Glomerular endothelial cell (primary cell): ENCODE results near the gene DHPS. TPM values are rescaled to one million over a fixed set of nuclear protein-coding genes. Genes with fewer than 3 reads are reported as not detected.
A peak's percentile ranks its signal among the peaks of the same experiment; 100 is the strongest.

ENCODE experiments used
- DNase-seq: peaks from one replicate; pipeline ENCODE4 v3.0.0-alpha.2; 2011; ENCODE audit warnings: low read depth, low spot score; ENCODE audit errors: extremely low read depth
- total RNA-seq: library from RNA; depleted of rRNA; stranded (reverse); fragments of >200 nt; gene quantifications from 2 replicates; pipeline ENCODE4 v1.2.3, GENCODE V29; 2015

Gene DHPS
- total RNA-seq, 1 donor from 2014 or later, result 86.9 TPM

DNA sequence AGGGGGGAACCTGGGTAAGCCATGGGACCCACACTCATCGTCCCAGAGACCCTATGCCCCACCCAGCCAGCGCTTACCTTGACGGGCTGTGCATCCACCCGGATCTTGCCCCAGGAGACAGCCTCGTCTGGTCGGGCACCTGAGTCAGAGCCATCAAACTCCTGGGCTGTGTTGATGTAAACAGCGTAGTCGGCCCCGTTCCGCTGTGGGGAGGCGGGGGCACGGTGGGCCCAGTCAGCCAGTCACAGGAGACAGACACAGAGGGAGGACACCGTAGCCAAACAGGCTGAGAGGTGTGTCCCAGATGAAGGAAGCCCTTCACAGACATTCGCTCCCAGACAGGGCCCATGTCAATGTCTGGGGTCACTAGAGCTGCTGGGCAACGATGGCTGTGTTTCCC lies 5.7 kb downstream of the DHPS start:
- no peak for DNase-seq

DNA sequence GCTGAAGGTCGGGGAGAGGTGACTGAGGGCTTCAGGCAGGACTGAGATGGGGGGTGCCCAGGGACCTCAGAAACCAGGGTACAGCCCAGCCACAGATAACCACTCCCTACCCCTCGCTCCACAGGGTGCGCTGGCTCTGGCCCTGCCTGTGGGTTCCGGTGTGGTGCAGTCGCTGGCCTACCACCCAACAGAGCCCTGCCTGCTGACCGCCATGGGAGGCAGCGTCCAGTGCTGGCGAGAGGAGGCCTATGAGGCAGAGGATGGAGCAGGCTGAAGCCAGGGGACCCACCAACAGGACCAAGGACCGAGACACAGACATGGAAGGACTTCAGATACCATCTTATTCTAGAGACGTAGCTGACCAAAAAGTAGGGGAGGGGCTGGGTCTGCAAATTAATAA lies 6.3 kb downstream of the DHPS start:
- no peak for DNase-seq

DNA sequence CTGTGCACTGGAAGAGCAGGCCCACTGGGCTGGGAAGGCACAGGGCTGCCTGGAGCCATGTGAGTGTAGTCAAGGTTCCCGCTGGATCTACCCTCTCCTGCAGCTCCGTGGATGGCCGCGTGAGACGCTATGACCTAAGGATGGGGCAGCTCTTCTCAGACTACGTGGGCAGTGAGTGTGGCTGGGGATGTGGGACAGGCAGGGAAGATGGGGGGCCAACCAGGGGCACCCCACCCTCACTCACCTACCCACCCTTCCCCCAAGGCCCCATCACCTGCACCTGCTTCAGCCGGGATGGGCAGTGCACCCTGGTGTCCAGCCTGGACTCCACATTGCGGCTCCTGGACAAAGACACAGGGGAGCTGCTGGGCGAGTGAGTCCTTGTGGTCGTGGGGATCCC lies 8.9 kb downstream of the DHPS start:
- DNase-seq, result no peak

DNA sequence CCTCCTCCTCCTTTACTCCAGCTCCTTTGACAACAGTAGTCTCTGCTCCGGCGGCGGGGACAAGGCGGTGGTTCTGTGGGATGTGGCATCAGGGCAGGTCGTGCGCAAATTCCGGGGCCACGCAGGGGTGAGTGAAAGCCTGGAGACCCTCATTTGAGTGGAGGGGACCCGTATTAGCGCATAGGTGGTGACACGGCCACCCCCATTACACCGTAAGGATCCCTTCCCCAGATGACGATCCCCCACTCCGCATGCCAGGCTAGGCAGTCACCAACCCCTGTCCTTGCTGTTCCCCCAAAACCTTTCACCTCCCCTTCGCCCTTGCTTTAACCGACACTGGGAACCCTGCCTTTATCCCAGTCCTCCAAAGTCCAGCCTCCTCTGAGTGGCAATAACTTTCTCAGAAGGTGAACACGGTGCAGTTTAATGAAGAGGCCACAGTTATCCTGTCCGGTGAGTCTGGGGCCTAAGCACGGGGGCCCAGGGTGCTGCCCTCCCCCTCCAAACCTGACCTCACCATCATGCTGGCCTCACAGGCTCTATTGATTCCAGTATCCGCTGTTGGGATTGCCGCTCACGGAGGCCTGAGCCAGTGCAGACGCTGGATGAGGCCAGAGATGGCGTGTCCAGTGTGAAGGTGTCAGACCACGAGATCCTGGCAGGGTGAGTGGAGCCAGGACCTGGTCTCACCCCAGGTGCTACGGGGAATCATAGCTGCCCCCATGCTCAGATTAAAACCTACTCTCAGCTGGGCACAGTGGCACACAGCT lies 11.3 kb downstream of the DHPS start:
- no peak for DNase-seq

DNA sequence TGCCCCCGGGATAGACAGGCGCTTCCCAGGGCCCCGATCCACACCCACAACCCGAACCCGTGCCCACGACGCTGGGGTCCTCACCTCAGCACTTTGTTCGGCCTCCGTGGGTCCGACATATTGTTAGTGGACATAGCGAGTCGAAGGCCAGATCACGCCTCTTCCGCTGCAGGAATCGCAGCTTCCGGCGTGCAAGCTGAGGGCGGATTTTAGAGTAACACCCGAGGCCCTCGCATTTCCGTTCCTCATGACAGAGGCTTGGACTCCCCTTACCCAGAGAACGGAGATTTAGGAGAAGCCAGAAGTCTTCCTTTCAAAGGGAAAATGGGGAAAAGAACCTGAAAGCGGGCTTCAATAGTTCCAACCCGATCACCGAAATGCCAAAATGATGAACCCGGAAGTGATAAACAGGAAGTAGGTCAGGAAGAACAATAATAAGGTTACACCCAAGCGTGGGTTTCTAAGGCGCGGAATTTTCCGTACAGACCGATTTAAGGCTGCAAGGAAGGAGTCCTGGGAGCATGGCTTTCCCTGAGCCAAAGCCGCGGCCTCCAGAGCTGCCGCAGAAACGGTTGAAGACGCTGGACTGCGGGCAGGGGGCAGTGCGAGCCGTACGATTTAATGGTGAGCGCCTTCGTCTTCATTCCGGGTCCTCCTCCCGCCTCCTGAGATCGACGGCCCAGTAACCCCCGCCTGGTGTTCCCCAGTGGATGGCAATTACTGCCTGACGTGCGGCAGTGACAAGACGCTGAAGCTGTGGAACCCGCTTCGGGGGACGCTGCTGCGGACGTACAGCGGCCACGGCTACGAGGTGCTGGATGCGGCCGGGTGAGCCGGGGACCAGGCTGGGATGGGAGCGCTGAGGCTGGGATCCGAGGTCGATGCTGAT lies 12.2 kb downstream of the DHPS start:
- DNase-seq, result peak; percentile 74

DNA sequence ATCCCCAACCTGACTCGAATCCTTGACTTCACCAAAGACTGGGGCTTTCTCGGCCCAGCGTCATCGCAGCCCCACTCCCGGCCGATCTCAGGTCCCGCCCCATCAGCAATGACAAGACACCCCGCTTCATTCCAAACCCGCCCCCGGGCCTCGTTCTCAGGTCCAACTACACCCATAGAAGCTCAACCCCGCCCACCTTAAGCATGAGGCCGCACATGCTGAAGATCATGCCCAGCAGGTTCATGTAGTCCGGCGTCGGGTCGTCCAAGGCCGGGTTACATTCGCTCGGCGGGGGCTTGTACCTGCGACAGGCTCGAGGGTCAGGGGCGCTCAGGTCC lies 12.8 kb downstream of the DHPS start:
- no peak for DNase-seq

DNA sequence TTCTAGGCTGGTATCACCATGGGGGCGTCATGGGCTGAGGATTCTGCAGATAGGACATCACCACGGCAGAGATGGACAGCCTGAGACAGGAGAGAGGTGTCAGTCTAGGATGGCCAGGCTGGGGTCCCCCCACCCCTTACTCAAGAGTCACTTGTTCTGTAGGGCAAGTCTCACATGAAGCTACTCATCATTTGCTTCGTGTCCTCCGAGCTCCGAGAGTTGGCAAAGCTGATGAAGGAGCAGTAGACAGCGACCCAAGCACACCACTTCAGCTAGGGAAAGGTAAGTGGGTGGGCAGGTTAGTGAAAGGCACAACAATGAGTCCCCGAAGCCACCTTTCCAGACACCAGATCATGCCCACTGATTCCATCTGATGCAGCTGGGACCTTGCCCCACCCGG lies 13.3 kb downstream of the DHPS start:
- no peak for DNase-seq

DNA sequence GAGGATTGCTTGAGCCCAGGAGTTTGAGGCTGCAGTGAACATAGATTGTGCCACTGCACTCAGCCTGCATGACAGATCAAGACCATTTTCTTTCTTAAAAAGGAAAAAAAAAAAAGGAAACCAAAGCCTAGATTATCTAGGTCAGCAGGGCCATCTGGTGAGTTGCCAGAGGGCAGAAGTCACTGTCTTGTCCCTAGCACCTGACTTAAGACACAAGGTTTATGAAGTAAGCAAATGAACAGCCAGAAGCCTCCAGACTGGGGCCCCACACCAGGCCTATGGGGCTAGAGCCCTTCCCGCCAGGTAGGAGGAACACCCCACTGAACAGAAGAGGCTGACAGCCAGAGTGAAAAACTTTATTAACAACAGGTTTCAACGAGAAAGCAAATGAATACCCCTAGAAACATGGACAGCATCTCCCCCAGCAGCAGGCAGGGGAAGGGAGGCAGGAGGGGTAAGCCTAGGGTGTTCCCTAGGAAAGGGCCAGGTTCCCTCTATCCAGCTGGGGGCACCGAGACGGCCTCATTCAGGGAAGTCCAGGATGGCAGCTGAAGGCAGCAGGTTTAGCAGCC lies 13.9 kb downstream of the DHPS start:
- DNase-seq, result no peak

DNA sequence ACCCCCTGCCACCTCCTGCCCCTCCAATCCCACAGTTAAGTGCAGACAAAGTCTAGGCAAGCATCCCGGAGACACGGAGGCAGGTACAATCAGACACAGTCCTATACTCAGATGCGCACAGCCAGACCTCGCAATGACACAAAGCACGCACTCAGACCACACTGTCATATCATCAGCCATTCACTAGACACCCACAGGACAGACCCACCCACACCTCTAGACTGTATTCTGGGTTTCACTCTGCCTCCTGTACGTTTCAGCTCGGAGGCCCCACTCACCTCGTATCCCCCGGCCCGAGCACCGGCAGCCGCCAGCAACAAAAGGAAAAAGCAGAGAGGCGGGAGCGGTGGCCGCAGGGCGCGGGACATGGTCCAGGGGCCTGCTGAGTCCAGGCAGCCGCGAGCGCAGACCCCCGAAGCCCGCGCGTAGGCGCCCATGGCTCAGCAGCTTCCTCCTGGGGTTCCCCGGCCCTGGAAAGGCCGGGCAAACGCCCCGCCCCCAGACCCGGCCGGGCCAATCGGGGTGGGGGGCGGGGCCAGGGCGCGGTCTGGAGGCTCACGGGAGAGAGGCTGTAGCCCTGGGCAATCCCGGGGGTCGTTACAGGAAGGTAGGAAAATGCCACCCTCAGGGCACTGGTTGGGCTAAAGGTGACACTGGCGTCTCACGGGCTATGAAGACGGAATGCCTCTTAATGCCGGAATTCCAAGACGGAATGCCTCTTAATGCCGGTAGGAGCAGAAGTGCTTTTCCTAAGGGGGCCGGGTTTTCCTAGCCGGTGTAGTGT lies 15.2 kb downstream of the DHPS start, which contains the start of the genes MAN2B1 and WDR83:
MAN2B1 (minus strand) TSS at position 478 of the 784 bp plus-strand sequence; CDS start at position 437, 41 bp downstream.
WDR83 (plus strand) TSS at position 543 of the 784 bp plus-strand sequence. CDS start 2,984 bp downstream, outside the sequence.
- no peak for DNase-seq

DNA sequence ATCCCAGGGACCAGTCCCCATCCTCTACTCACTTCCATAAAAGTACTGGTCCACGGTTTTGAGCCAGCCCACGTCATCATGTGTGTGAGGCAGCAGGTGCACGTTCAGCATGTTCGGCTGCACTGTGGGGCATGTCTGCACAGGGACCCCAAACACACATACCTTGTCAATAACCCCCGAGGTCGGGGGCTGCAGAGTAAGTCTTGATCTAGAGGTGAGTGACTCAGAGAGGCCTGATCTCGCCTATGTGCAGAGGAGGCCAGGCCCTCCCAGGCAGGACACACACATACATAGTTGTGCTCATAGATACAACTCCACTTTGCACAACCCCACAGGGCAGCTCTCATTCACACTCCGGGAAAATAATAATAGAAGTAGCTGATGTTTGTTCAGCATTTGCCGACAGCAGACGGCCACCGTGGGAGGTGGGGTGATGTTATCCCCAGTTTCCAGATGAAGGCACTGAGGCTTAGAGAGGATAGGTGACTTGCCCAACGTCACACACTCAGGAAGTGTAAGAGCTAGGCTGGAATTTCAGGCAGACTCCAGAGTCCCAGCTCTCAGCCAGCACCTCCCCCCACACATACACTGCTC lies 15.9 kb downstream of the DHPS start:
- DNase-seq, result no peak

DNA sequence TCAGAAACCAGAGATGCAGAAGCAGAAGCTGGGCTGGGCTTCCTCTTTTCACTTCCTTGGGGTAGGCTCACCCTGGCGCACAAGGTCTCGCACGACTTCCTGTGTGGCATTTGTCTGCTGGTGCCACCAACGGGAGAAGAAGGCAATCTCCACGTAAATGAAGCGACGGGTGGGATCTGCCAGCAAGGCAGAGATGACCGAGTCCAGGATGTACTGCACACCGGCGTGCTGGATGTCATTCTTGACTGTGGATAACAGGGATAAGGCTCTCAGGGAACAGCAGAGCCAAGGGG lies 16.5 kb downstream of the DHPS start:
- DNase-seq, result no peak

DNA sequence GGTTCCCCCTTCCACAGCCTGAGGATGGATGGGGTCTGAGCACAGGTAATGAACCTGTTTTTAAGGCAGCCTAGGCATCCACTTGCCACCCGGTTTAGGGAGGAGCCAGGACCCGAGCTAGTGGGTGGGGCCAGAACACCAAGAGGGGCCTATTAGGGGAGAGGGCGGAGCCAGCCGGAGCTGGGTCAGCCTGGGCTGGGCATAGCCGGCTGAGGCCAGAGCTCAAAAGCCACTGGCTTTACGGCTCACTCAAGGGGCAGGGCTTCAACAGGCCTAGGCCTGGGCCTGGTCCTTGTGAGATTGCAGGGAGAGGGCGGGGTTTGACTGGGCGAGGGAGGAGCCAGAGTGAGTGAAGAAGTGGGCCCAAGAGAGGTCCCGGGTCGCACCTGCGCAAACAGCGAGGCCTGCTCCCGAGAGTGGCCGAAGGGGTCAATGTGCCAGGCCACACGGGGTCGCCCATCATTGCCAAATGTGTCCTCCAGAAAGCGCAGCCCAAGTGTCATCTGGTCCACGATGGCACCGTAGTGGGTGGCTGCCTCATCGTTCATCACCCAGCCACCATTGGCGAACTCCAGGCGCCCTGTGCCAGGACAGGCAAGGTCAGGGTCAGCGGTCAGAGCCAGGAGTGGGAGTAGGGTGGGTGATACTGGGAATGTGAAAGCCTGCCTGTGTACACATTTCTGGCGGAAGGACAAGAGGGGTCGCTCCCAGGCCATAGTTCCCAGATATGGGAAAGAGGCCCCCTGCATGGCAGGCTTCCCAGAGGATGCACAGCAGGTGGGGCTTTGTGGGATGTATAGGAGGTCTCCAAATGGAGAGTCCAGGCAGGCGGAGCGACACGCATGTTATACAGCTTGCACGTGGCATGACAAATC lies 17.0 kb downstream of the DHPS start:
- DNase-seq, result no peak

DNA sequence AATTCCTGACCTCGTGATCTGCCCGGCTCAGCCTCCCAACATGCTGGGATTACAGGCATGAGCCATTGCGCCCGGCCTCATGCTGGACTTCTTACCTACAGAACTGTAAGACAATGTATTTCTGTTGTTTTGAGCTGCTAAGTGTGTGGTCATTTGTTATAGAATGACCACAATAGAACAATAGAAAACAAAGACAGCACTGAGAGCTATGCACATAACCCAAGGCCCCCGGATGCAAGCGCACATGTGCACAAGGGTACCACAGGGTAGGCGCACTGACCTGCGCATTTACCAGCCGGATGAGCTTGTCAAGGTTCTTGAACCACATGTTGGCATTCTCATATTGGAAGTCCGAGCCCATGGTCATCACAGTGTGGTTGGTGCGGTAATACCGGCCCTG lies 20.7 kb downstream of the DHPS start:
- no peak for DNase-seq

DNA sequence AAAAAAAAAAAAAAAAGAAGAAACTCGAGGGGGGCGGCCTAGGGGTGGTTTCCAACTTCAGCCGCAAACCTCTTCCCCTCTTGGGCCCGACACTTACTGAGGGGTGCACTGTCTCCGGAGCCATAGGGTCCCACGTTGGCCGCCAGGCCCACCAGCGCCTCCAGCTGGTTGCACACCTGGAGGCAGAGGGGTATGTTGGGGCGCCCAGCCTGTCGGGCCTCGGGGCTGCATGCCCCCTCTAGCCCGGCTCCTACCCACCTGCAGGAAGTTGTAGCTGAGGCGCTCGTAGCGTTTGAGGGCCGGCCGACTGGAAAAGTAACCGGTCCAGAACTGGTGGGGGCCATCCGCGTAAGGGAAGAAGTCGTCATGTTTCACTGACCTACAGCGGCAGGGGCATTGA lies 23.7 kb downstream of the DHPS start:
- DNase-seq, result no peak

DNA sequence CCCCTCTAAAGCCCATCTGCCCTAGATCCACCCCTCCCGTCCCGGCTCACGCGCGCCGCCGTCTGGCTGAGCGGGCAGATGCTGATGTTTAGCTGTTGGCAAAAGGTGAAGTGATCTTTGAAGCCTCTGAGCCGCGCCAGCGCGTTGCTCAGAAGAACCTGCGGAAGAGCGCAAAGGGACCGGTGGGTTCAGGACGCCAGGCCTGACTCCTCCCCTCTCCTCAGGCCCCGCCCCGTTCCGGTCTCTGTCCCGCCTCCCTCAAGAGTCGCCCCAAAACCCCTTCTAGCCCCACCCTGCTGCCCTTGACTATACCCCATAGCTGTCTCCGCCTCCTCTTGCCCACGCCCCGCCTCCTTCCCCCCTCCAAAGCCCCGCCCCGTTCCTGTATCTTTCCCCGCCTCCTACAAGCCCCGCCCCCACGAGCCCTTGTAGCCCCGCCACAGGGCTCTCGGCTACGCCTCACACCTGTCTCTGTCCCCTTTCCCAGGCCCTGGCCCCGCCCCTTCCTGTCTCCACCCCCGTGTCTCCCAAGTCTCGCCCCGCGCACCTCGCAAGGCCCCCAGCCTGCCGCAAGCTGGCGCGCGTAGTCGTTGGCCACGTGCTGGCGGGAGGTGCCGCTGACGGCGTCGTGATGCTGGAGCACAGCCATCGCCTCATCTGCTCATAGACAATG lies 24.6 kb downstream of the DHPS start:
- DNase-seq, result no peak

DNA sequence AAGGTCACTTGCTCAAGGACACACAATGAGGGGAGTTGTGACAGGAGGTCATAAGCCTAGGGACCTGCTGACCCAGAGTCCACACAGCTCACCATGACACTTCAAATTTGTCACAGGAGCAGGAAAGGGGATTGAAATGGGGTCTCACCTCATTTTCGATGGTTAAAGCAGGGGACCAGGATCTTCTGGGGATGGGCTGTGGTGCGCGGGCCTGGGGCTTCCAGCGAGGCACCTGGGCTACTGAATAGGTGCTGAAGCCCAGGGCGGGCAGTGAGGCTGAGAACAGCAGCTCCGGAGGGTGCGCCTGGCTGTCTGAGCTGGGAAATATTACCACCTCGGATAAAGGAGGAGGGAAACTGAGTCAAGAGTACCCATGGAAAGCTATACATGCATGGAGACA lies 26.1 kb downstream of the DHPS start:
- no peak for DNase-seq

DNA sequence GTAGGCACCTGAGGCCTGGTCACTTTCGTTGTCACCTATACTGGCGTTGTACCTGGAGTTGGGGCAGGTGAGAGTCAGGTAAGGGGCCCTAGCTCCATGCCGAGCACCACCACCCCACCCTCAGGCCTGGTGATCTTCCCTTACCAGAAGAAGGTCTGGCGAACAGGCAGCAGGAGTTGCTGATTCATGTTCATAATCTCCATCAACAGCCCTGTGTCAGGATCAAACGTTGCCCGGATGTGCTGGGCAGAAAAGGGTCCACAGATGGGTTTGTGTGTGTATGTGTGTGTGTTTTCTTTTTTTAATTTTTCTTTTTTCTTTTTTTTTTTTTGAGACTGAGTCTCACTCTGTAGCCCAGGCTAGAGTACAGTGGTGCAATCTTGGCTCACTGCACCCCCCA lies 29.5 kb downstream of the DHPS start:
- DNase-seq, result no peak

DNA sequence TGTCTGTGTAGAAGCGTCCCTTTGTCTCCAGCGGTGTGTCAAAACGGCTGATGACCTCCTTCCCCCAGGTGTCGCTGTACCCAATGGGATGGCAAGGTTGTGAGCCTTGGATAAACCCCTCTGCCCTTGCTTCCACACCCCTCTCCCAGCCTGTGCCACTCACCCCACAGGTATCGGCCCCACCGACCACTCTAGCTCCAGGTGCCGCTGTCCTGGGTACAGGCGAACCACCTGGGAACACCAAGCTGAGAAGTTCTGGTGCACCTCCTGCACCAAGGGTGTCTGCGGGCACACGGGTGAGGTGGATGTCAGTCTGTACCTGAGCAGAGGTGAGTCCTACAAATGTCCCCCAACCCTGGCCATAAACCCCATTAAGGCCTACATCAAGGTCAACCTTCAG lies 31.7 kb downstream of the DHPS start:
- no peak for DNase-seq

DNA sequence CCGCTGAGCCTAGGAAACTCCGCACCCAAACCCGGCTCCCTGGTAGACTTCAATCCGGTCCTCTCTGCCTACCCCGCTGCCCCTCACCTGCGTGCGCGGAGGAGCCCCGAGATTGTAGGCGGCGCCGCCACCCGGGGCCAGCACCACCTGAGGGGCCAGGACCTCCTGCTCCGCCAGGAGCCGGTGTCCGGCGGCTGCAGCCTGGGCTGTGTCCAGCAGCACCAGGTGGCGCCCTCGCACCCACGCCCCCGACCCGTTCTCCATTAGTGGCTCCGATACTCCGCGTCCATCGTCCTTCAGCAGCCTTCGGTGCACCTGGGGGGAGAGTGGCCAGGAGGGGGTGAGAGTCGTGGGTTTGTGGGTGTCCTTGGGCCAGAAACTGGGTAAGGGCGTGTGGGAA lies 33.6 kb downstream of the DHPS start:
- DNase-seq, result no peak
